ENCODE results near the gene HYCC2.

HYCC2 gene

DNA sequence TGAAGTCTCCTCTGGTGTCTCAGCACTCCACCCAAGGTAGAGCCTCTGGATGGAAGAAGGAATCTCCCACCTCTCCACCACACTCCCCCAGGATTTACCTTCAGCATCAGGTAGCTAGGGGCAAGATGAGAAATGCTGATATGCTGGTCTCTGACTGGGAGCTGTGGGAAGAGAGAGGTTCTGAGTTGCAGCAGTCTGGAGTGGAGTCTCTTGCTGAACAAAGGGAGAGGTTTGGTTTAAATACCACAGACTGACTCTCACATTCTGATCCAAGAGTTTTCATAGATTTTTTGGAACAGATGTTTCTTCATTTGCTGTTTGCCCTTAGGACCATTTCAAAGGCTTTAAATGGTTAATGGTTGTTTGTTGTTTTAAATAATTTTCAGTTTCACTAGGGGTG is 43.4 kb upstream of the HYCC2 start:
- no peak overlapping the region for H3K27ac ChIP-seq
- TF ChIP-seq, protein P1, sequence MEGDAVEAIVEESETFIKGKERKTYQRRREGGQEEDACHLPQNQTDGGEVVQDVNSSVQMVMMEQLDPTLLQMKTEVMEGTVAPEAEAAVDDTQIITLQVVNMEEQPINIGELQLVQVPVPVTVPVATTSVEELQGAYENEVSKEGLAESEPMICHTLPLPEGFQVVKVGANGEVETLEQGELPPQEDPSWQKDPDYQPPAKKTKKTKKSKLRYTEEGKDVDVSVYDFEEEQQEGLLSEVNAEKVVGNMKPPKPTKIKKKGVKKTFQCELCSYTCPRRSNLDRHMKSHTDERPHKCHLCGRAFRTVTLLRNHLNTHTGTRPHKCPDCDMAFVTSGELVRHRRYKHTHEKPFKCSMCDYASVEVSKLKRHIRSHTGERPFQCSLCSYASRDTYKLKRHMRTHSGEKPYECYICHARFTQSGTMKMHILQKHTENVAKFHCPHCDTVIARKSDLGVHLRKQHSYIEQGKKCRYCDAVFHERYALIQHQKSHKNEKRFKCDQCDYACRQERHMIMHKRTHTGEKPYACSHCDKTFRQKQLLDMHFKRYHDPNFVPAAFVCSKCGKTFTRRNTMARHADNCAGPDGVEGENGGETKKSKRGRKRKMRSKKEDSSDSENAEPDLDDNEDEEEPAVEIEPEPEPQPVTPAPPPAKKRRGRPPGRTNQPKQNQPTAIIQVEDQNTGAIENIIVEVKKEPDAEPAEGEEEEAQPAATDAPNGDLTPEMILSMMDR (IDR thresholded peaks at IDR 0.05) = no peak
- TF ChIP-seq ZFX (IDR thresholded peaks at IDR 0.05; ENCODE audit: borderline replicate concordance) = no peak

- no peak overlapping the region for H3K27ac ChIP-seq
- TF ChIP-seq ZFX (IDR thresholded peaks at IDR 0.05; ENCODE audit: borderline replicate concordance) = no peak
- TF ChIP-seq, protein P1 (IDR thresholded peaks at IDR 0.05) = no peak
Observed at GRCh38 chr2:201114350-201114749, 42.9 kb upstream of the HYCC2 start.

GRCh38 chr2:201111096-201111495 is 39.6 kb upstream of the HYCC2 start:
- H3K27ac ChIP-seq = no peak overlapping the region
- no peak for TF ChIP-seq ZFX (IDR thresholded peaks at IDR 0.05; ENCODE audit: borderline replicate concordance)
- TF ChIP-seq, protein P1 (IDR thresholded peaks at IDR 0.05) = no peak

DNA sequence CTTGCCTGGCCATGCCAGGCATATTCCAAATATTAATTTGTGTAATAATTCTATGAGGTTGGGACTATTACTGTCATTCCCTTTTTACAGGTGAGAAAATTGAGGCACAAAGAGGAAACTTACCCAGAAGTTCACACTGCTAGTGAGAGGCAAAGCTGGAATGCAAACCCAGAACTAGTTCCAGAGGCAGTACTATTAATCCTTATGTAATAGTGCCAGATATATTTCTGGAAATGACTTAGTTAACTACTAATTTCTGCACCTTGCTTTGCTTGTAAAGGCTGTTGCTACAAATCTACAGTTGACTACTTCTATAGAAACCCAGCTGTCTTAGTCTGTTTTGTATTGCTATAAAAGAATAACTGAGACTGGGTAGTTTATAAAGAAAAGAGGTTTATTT is 39.1 kb upstream of the HYCC2 start:
- TF ChIP-seq ZFX (IDR thresholded peaks at IDR 0.05; ENCODE audit: borderline replicate concordance) = no peak
- TF ChIP-seq, protein P1 (IDR thresholded peaks at IDR 0.05) = no peak
- no peak overlapping the region for H3K27ac ChIP-seq

- H3K27ac ChIP-seq = no peak overlapping the region
- TF ChIP-seq, protein P1 (IDR thresholded peaks at IDR 0.05) = no peak
- no peak for TF ChIP-seq ZFX (IDR thresholded peaks at IDR 0.05; ENCODE audit: borderline replicate concordance)
Observed at GRCh38 chr2:201109186-201109585, 37.7 kb upstream of the HYCC2 start.

DNA sequence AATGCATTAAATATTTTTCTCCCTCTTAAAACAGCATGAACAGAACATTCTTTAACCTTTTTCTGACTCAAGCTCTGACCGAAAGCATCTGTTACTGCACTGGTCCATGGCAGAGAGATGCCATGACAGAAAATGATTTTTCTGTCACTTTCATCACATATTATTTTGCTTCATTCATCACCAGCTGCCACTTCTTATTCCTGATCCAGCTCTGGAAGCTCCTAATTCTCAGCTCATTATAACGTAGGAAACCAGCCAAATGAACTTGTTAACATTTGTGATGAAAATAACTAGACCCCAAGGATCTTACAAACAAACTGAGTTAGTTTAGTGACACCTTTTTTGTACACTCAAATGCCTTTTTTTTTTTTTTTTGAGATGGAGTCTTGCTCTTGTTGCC is 36.9 kb upstream of the HYCC2 start:
- TF ChIP-seq, protein P1 (IDR thresholded peaks at IDR 0.05) = no peak
- TF ChIP-seq ZFX (IDR thresholded peaks at IDR 0.05; ENCODE audit: borderline replicate concordance) = no peak
- H3K27ac ChIP-seq = no peak overlapping the region

GRCh38 chr2:201107624-201108023 is 36.2 kb upstream of the HYCC2 start:
- no peak for TF ChIP-seq ZFX (IDR thresholded peaks at IDR 0.05; ENCODE audit: borderline replicate concordance)
- TF ChIP-seq, protein P1 (IDR thresholded peaks at IDR 0.05) = no peak
- H3K27ac ChIP-seq = no peak overlapping the region
